NCI-H526 treated with DMSO at 0.1 percent for 48 hours (cell line): ENCODE results near the gene PRR12.
"Not testable (repeated sequence)": the region's sequence is repeated elsewhere in the genome, so short reads cannot be mapped to it uniquely, and the experiment has no call there.

ENCODE experiments used
- DNase-seq: peaks from one replicate; lab custom pipeline; 2025; lab: John Stamatoyannopoulos, UW

Gene PRR12

DNA sequence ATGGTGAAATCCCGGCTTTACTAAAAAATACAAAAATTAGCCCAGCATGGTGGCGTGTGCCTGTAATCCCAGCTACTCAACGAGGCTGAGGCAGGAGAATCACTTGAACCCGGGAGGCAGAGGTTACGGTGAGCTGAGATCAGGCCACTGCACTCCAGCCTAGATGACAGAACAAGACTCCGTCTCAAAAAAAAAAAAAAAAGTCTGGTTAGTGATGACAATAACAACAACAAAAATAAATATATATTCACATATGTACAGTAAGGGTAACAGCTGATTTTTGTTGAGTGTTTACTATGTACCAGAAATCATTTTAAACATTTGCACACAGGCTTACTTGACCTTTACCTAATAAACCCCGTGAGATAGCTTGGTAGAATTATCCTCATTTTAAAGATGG is 26.0 kb downstream of the PRR12 start:
- no peak for DNase-seq

GRCh38 chr19:49617860-49618259 is 26.9 kb downstream of the PRR12 start:
- not testable (repeated sequence) for DNase-seq

GRCh38 chr19:49624967-49625910 is 34.3 kb downstream of the PRR12 start:
- no peak for DNase-seq

DNA sequence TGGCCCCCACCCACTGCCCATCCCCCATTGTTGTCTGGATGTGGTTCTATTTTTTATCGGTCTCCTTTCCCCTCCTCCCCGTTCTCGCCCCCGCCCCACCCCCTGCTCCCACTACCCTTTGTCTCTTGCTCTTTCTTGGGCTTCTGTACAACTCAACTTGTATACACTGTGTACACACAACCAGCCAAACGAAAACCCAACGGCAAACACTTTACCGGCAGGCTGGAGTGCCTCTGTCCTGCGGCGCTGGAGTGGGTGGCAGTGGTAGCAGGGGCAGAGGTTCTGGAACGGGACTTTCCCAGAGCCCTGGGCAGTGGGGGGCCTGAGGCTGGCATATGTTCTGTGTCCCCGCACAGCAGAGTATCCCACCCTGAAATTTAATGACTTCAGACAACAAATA is 35.2 kb downstream of the PRR12 start:
- DNase-seq: no peak

GRCh38 chr19:49629659-49630058 is 38.7 kb downstream of the PRR12 start:
- DNase-seq: no peak

DNA sequence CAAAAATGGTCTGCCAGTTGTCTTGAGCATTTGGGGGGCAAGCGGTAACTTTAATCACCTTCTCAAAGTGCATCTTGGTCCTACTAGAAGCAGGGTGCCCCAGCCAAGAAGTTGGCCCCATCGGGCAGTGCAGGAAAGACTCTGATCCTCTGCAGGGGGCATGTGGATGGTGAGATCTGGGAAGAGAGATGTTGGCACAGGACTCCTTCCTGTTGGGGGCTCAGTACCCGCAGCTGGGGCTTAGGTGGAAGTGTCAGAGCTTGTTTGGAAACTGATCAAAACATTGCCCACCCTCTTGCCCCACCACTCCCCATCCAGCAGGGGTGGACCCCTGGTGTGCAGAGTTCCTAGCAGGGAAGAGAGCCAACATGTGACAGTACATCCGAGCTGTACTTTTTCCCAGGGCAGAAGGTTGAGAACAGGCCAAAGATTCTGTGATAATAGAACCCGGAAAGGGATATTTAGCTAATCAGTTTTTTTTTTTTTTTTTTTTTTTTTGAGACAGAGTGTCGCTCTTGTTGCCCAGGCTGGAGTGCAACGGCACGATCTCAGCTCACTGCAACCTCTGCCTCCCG is 40.1 kb downstream of the PRR12 start:
- DNase-seq: no peak

- no peak for DNase-seq
These were observed 40.7 kb downstream of the PRR12 start for GRCh38 chr19:49631610-49632192.

DNA sequence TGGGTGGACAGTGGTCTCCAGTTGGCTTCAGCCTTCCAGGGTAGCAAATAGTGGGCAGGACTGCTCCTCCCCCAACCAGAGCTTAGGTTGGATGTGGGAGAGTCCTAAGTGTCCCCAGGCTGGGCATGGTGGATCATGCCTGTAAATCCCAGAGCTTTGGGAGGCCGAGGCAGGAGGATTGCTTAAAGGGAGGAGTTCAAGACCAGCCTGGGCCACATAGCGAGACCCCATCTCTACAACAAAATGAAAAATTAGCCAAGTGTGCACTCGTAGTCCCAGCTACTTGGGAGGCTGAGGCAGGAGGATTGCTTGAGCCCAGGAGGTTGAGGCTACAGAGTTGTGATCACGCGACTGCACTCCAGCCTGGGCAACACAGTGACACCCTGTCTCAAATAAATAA is 41.6 kb downstream of the PRR12 start:
- DNase-seq: no peak

GRCh38 chr19:49633273-49633672 is 42.3 kb downstream of the PRR12 start:
- not testable (repeated sequence) for DNase-seq

GRCh38 chr19:49635530-49636232 is 44.7 kb downstream of the PRR12 start:
- no peak for DNase-seq

DNA sequence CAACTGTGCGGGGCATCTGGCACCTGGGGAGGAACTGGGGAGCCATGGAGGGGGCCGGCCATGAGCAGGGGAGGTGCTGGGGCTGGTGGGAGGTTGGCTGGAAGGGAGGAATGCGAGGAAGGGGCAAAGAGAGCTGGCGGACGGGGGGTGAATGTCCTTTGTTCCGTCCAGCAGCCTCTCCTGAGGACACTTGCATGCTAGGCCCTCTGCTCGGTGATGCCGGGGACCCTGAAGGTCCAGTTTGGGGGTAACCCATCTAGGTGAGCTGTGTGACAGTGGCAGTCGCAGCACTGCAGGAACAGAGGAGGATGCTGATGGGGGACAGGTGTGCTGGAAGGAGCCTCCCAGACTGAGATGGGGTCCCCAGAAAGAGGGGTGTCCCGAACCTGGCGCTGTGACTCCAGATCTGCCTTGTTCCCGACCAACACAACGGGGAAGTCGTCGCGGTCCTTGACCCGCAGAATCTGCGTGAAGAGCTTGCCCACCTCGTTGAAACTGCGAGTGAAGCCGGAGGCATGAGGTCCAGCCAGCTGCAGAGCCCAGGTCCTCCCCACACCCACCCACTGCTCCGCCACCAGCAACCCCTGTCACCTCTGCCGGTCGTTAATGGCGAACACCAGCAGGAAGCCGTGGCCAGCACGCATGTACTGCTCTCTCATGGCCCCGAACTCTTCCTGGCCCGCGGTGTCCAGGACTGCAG is 45.4 kb downstream of the PRR12 start:
- no peak for DNase-seq

- DNase-seq: no peak
These were observed 47.1 kb downstream of the PRR12 start for GRCh38 chr19:49637821-49638738.

DNA sequence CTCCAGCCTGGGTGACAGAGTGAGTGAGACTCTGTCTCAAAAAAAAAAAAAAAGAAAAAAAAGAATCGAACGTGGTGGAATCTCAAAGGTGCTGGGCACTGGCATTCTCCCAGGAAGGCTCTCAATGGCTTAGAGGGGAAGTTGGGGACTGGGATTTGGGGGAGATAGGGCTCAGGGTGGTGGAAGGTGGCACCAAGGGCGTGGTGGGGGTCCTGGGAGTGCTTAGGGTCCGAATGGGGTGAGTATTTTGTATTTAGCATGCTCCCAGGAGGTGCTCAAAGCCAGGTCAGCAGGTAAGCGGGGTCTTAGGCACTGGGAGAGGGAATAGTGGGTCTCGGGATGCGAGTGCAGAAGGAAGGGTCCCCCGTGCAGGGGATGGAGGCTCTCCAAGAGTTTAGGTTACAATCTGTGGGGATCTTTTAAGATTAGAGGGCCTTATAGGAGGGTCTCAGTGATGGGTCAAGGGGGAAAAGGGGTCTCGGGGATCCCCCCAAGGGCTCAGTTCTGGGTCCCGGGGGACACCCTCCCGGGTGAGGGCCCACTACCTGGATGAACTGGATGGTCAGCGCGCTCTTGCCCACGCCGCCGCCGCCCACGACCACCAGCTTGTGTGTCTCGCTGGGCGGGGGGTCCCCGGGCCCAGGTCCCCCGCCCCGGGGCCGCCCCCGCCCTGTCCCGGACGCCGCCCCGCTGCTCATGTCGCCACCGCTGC is 48.6 kb downstream of the PRR12 start:
- no peak for DNase-seq

- peak; percentile 98 for DNase-seq
These were observed 49.3 kb downstream of the PRR12 start, which contains the start of gene RRAS for GRCh38 chr19:49640113-49640898. RRAS (minus strand) TSS chr19:49640143; CDS start chr19:49640098, 45 bp downstream.

- DNase-seq: peak; percentile 98
These were observed 50.9 kb downstream of the PRR12 start, which contains the start of gene SCAF1 for GRCh38 chr19:49641688-49642491. SCAF1 (plus strand) TSS chr19:49642209; CDS start chr19:49645027, 2,818 bp downstream.

DNA sequence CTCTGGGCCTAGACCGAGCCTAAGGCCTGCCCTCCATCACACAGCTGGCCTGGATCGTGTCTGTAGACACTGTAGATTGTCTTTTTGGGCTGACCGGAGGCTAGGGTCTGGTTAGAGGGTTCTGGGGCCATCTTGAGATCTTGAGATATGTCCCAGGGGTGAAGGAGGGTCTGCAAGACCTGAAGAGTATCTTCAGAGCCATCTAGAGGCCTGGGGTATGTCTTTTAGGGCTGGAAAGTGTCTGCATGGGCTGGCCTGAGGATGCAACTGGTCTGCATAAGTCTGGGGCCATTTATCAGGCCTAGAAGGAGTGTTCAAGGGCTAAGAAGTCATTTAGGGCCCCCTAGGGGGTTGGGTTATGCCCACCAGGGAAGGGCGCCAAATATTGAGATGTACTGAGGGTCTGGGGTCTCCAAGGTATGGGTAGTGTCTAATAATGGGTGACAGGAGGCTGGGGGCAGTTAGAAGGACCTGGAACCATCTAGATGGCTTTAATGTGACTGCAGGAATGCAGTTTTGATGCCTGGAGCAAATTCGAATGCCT is 51.6 kb downstream of the PRR12 start:
- DNase-seq: no peak

- no peak for DNase-seq
These were observed 52.5 kb downstream of the PRR12 start for GRCh38 chr19:49643466-49643865.

DNA sequence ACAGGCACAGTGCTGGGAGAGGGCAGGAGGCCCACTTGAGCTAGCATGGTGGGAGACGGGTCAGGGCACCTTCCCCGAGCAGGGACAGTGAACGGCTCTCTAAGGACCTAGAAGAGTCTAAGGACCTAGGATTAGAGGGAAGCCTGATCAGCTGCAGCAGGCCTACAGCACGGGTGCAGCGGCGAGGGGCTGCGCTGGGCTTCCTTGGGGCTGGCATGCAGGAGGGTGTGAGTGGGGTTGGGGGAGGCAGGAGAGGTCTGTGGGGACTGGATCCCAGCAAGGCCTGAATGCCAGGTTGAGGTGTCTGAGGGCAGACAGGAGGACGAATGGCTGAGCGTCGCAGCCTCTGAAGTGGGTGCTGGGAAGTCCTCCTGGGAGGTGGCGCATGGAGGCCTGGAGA is 54.6 kb downstream of the PRR12 start:
- DNase-seq: no peak
